ENCODE results near the gene SPATA2L.
A peak's percentile ranks its signal among the peaks of the same experiment; 100 is the strongest.

Gene SPATA2L

GRCh38 chr16:89717688-89718505, 16.4 kb upstream of the SPATA2L start:
- H3K4me3 ChIP-seq (ENCODE audit: low read depth, low read length), result no peak overlapping the region
- TF ChIP-seq CTCF (IDR thresholded peaks at IDR 0.05; ENCODE audit: low read depth, low read length), result no peak

- TF ChIP-seq CTCF (IDR thresholded peaks at IDR 0.05; ENCODE audit: low read depth, low read length), result no peak
- no peak overlapping the region for H3K4me3 ChIP-seq (ENCODE audit: low read depth, low read length)
Measured at GRCh38 chr16:89716916-89717687, 15.6 kb upstream of the SPATA2L start.

- no peak for TF ChIP-seq CTCF (IDR thresholded peaks at IDR 0.05; ENCODE audit: low read depth, low read length)
- H3K4me3 ChIP-seq (ENCODE audit: low read depth, low read length), result no peak overlapping the region
Measured at GRCh38 chr16:89716493-89716892, 15.0 kb upstream of the SPATA2L start.

GRCh38 chr16:89712274-89712781, 10.8 kb upstream of the SPATA2L start:
- peak overlapping the region; percentile 58 for H3K4me3 ChIP-seq (ENCODE audit: low read depth, low read length)
- TF ChIP-seq CTCF (IDR thresholded peaks at IDR 0.05; ENCODE audit: low read depth, low read length), result no peak

- H3K4me3 ChIP-seq (ENCODE audit: low read depth, low read length), result peak overlapping the region; percentile 58
- TF ChIP-seq CTCF (IDR thresholded peaks at IDR 0.05; ENCODE audit: low read depth, low read length), result no peak
Measured at GRCh38 chr16:89711601-89712273, 10.2 kb upstream of the SPATA2L start.

GRCh38 chr16:89710709-89711564, 9.4 kb upstream of the SPATA2L start:
- no peak for TF ChIP-seq CTCF (IDR thresholded peaks at IDR 0.05; ENCODE audit: low read depth, low read length)
- no peak overlapping the region for H3K4me3 ChIP-seq (ENCODE audit: low read depth, low read length)
